Neural cell (in vitro differentiated cells): ENCODE results near the gene XK.

ENCODE experiments used
- CTCF ChIP-seq: fragments of 450-650 bp; IDR thresholded peaks from 2 replicates; pipeline ENCODE4 v1.5.1; 2014; ENCODE audit warnings: antibody characterized with exemption, mild to moderate bottlenecking, moderate library complexity; ENCODE audit not compliant: poor library complexity, severe bottlenecking
- EP300 ChIP-seq: fragments of 450-650 bp; conservative IDR thresholded peaks from 2 replicates; pipeline ENCODE4 v1.6.1; 2014; ENCODE audit warnings: antibody characterized with exemption, mild to moderate bottlenecking, moderate library complexity; ENCODE audit not compliant: poor library complexity, severe bottlenecking
- EZH2 ChIP-seq: fragments of 200-600, 300-800 bp; shearing (Covaris generic), sonication (generic); IDR thresholded peaks from 2 replicates; pipeline ENCODE4 v1.6.1; 2014; ENCODE audit warnings: antibody characterized with exemption, low read length, borderline replicate concordance, mild to moderate bottlenecking; ENCODE audit not compliant: insufficient read depth, poor library complexity, severe bottlenecking
- MXI1 ChIP-seq: fragments of 450-650 bp; conservative IDR thresholded peaks from 2 replicates; pipeline ENCODE4 v1.6.1; 2014; ENCODE audit warnings: antibody characterized with exemption, mild to moderate bottlenecking; ENCODE audit not compliant: poor library complexity, severe bottlenecking
- REST ChIP-seq: IDR thresholded peaks from 2 replicates; pipeline ENCODE4 v1.6.1; 2012; ENCODE audit warnings: borderline replicate concordance
- SMC3 ChIP-seq: fragments of 450-650 bp; conservative IDR thresholded peaks from 2 replicates; pipeline ENCODE4 v1.6.1; 2014; ENCODE audit warnings: antibody characterized with exemption, mild to moderate bottlenecking, moderate library complexity; ENCODE audit not compliant: poor library complexity

GRCh38 chrX:37753384-37753783, 67.8 kb downstream of the XK start:
- no peak for TF ChIP-seq CTCF
- no peak for TF ChIP-seq MXI1
- TF ChIP-seq SMC3: no peak
- TF ChIP-seq REST: no peak
- TF ChIP-seq EZH2: no peak
- TF ChIP-seq EP300: no peak
